HepG2 (cell line): ENCODE data around the gene POLE3. TPM values are rescaled to one million over a fixed set of nuclear protein-coding genes. Genes with fewer than 3 reads are reported as not detected.
A peak's percentile ranks its signal among the peaks of the same experiment; 100 is the strongest.

ENCODE experiments used
- ARHGAP35 ChIP-seq: sonication (generic); formaldehyde crosslinking; IDR thresholded peaks from 2 replicates; pipeline ENCODE4 v1.9.0; 2022; ENCODE audit warnings: mild to moderate bottlenecking, inconsistent platforms, moderate library complexity, missing genetic modification reagents, borderline replicate concordance
- ARID2 ChIP-seq: sonication (generic); formaldehyde crosslinking; IDR thresholded peaks from 2 replicates; pipeline ENCODE4 v1.8.1; 2022; ENCODE audit warnings: mild to moderate bottlenecking, missing genetic modification reagents, borderline replicate concordance
- ELF4 ChIP-seq: sonication (generic); formaldehyde crosslinking; IDR thresholded peaks from 2 replicates; pipeline ENCODE4 v1.5.0; 2020; ENCODE audit warnings: missing genetic modification reagents, mild to moderate bottlenecking, moderate library complexity, borderline replicate concordance
- ELK4 ChIP-seq: sonication (generic); formaldehyde crosslinking; IDR thresholded peaks from 2 replicates; pipeline ENCODE4 v1.9.0; 2021; ENCODE audit warnings: missing genetic modification reagents, borderline replicate concordance
- FOXK1 ChIP-seq: sonication (generic); formaldehyde crosslinking; IDR thresholded peaks from 2 replicates; pipeline ENCODE4 v1.4.0; 2020; ENCODE audit warnings: low read depth, missing genetic modification reagents, borderline replicate concordance
- GATAD1 ChIP-seq: IDR thresholded peaks from 2 replicates; pipeline ENCODE4 v1.6.1; 2016; ENCODE audit warnings: missing genetic modification reagents, missing compliant biosample characterization
- IKZF4 ChIP-seq: sonication (generic); formaldehyde crosslinking; IDR thresholded peaks from 2 replicates; pipeline ENCODE4 v1.5.1; 2020; ENCODE audit warnings: borderline replicate concordance, mild to moderate bottlenecking, low read depth, missing genetic modification reagents; ENCODE audit errors: not compliant biosample characterization
- JUNB ChIP-seq: sonication (generic); formaldehyde crosslinking; IDR thresholded peaks from 2 replicates; pipeline ENCODE4 v1.8.0; 2022; ENCODE audit warnings: missing genetic modification reagents, mild to moderate bottlenecking, borderline replicate concordance
- KLF6 ChIP-seq: IDR thresholded peaks from 2 replicates; pipeline ENCODE4 v1.8.0; 2016; ENCODE audit warnings: missing biosample characterization, missing genetic modification reagents
- MAZ ChIP-seq, 2 experiments: sonication (generic) in 1 of 2; formaldehyde crosslinking in 1 of 2; IDR thresholded peaks; 2 replicates each; pipeline versions ENCODE4 v1.5.0 to v1.6.1; 2012 to 2020; ENCODE audit warnings: low read depth in 2 of 2, mild to moderate bottlenecking in 2 of 2, borderline replicate concordance in 1 of 2, improper control_type of control experiment in 1 of 2, low read length in 1 of 2, missing genetic modification reagents in 1 of 2, moderate library complexity in 1 of 2
- MIXL1 ChIP-seq: IDR thresholded peaks from 2 replicates; pipeline ENCODE4 v1.6.1; 2016
- NFE2L2 ChIP-seq: fragments of 150-350 bp; IDR thresholded peaks from 2 replicates; pipeline ENCODE4 v1.6.1; 2014; ENCODE audit warnings: low read length
- NR2C2 ChIP-seq: sonication (generic); formaldehyde crosslinking; IDR thresholded peaks from 2 replicates; pipeline ENCODE4 v1.4.0; 2020; ENCODE audit warnings: missing genetic modification reagents, mild to moderate bottlenecking, moderate library complexity, borderline replicate concordance
- RARA ChIP-seq: IDR thresholded peaks from 2 replicates; pipeline ENCODE4 v1.6.1; 2016; ENCODE audit warnings: missing genetic modification reagents, missing compliant biosample characterization
- SOX6 ChIP-seq, 2 experiments: fragments of 450-650 bp in 1 of 2; sonication (generic) in 1 of 2; formaldehyde crosslinking in 1 of 2; IDR thresholded peaks; 2 replicates each; pipeline versions ENCODE4 v1.4.0 to v1.6.1; 2017 to 2020; ENCODE audit warnings: antibody characterized with exemption in 1 of 2, mild to moderate bottlenecking in 1 of 2, missing genetic modification reagents in 1 of 2
- SYNCRIP ChIP-seq: fragments of 200-400 bp; formaldehyde crosslinking; IDR thresholded peaks from 2 replicates; pipeline ENCODE4 v1.6.1; 2018; ENCODE audit warnings: mild to moderate bottlenecking, low read depth, low read length; ENCODE audit not compliant: insufficient read depth
- TCF12 ChIP-seq, 2 experiments: fragments of 450-650 bp in 1 of 2; sonication (generic) in 1 of 2; formaldehyde crosslinking in 1 of 2; IDR thresholded peaks; 2 replicates each; pipeline versions ENCODE4 v1.6.1 to v1.8.0; 2017 to 2022; ENCODE audit warnings: antibody characterized with exemption in 1 of 2, mild to moderate bottlenecking in 1 of 2, missing genetic modification reagents in 1 of 2, moderate library complexity in 1 of 2
- TCF7L2 ChIP-seq: IDR thresholded peaks from 2 replicates; pipeline ENCODE4 v1.6.1; 2011; ENCODE audit warnings: mild to moderate bottlenecking, low read depth, low read length, moderate library complexity
- TFDP2 ChIP-seq: sonication (generic); formaldehyde crosslinking; IDR thresholded peaks from 2 replicates; pipeline ENCODE4 v1.4.0; 2020; ENCODE audit warnings: missing genetic modification reagents
- XRCC5 ChIP-seq: fragments of 200-400 bp; formaldehyde crosslinking; optimal IDR thresholded peaks from 2 replicates; pipeline ENCODE3; 2017; ENCODE audit warnings: mild to moderate bottlenecking, low read length
- ZNF143 ChIP-seq: sonication (generic); formaldehyde crosslinking; IDR thresholded peaks from 2 replicates; pipeline ENCODE4 v1.4.0; 2020; ENCODE audit warnings: missing genetic modification reagents
- ZNF782 ChIP-seq: sonication (generic); formaldehyde crosslinking; IDR thresholded peaks from 2 replicates; pipeline ENCODE4 v1.4.0; 2020; ENCODE audit warnings: missing genetic modification reagents, mild to moderate bottlenecking, borderline replicate concordance
- ZNF83 ChIP-seq: sonication (generic); formaldehyde crosslinking; IDR thresholded peaks from 2 replicates; pipeline ENCODE4 v1.4.0; 2020; ENCODE audit warnings: missing genetic modification reagents, mild to moderate bottlenecking, borderline replicate concordance
- polyA plus RNA-seq, 8 experiments: library from polyadenylated mRNA; depleted of rRNA in 3 of 8; stranded (reverse) in 7 of 8; unstranded in 1 of 8; fragments of >200 nt; fragmentation: Illumina TruSeq in 4 of 8; extraction: Trizol in 4 of 8; gene quantifications; 2 replicates each; pipeline versions ENCODE4 v1.2.1 to v1.2.3, GENCODE V29; 2011 to 2016; ENCODE audit warnings: low read depth in 4 of 8, missing spikeins in 1 of 8, mixed read lengths in 1 of 8; ENCODE audit not compliant: insufficient read depth in 1 of 8
- total RNA-seq, 5 experiments: library from RNA; depleted of rRNA; stranded (reverse); fragments of >200 nt; fragmentation: Illumina TruSeq; extraction: Trizol; gene quantifications; 2 replicates each; pipeline ENCODE4 v1.2.3, GENCODE V29; 2016; ENCODE audit warnings: low read depth in 1 of 5
- TF ChIP-seq, protein P1 (sequence below): sonication (generic); formaldehyde crosslinking; IDR thresholded peaks from 2 replicates; pipeline ENCODE4 v1.4.0; 2020; ENCODE audit warnings: missing genetic modification reagents
- TF ChIP-seq, protein P2 (sequence below): sonication (generic); formaldehyde crosslinking; IDR thresholded peaks from 2 replicates; pipeline ENCODE4 v1.5.1; 2020; ENCODE audit warnings: missing genetic modification reagents, mild to moderate bottlenecking, borderline replicate concordance

Gene POLE3
- total and polyA plus RNA-seq, 2 of the 13 experiments (the other 11 are each of a cell fraction or from before 2014, with no cell fraction given): 36.0 to 77.2 TPM

DNA sequence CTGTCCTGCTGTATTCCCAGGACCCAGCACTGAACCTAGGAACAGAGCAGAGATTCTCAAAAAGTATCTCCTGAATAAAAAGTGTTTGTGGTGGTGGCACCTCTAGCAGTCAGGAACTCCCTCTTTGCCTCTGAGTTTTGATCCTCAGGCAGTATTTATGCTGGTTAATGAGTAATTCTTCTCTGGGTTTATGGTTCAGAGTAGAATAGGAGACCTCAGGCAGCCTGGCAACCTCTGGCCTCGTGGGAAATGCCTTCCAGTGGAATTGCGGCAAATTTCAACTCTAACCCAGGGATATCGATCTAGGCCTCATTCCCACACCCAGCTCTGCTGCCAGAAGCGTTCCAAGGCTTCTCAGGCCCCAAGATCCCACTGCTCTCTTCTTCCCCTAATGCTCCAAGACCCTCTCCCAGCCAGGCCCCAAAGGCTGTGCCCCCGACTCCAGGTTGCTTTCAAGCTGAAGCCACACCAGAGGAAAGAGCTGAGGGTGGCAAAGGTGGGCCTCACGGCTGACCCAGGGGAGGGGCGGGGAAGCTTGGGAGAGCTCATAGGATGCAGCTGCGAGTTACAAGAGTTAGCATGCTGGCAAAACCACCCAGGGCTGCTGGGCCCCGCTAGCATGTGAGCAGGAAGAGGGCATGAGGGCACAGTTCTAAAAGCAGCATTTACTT, 22.8 kb downstream of the POLE3 start (continued):
- no peak for TF ChIP-seq ZNF83 (CRISPR knock-in tag)
- TF ChIP-seq ARHGAP35: no peak
- no peak for TF ChIP-seq XRCC5
- TF ChIP-seq TFDP2 (CRISPR knock-in tag): peak; percentile 30; the same call in 1 of the 2 replicates
- no peak for TF ChIP-seq IKZF4 (CRISPR knock-in tag)
- TF ChIP-seq RARA (CRISPR knock-in tag): peak; percentile 87
- no peak for TF ChIP-seq SOX6 (IDR thresholded peaks at IDR 0.05)
- TF ChIP-seq SOX6 (CRISPR knock-in tag; IDR thresholded peaks at IDR 0.05): peak; percentile 88
- TF ChIP-seq, protein P1, sequence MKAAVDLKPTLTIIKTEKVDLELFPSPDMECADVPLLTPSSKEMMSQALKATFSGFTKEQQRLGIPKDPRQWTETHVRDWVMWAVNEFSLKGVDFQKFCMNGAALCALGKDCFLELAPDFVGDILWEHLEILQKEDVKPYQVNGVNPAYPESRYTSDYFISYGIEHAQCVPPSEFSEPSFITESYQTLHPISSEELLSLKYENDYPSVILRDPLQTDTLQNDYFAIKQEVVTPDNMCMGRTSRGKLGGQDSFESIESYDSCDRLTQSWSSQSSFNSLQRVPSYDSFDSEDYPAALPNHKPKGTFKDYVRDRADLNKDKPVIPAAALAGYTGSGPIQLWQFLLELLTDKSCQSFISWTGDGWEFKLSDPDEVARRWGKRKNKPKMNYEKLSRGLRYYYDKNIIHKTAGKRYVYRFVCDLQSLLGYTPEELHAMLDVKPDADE (CRISPR knock-in tag): no peak
- TF ChIP-seq MAZ (IDR thresholded peaks at IDR 0.05; ENCODE audit: borderline replicate concordance, low read depth, low read length): no peak
- TF ChIP-seq MAZ (CRISPR knock-in tag; IDR thresholded peaks at IDR 0.05; ENCODE audit: low read depth): no peak; the same call in 1 of the 2 replicates
- TF ChIP-seq MIXL1 (CRISPR knock-in tag): peak; percentile 83
- TF ChIP-seq FOXK1 (CRISPR knock-in tag): peak; percentile 66; the same call in 1 of the 2 replicates
- TF ChIP-seq ELK4: no peak
- TF ChIP-seq KLF6: 0 out of 2 replicates have a peak, but pooled peaks have one; percentile 31
- no peak for TF ChIP-seq TCF7L2
- TF ChIP-seq SYNCRIP: no peak
- TF ChIP-seq, protein P2, sequence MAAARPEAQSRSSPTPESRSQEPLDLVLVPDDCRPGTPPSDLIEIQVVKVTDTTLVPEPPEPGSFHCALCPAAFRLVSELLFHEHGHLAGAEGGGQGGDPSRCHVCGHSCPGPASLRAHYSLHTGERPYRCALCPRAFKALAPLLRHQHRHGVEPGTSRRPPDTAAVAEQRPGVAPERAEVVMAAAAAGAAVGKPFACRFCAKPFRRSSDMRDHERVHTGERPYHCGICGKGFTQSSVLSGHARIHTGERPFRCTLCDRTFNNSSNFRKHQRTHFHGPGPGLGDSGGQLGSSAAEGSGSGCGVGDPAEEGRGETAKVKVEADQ: no peak
- TF ChIP-seq ZNF782: no peak
- TF ChIP-seq GATAD1 (CRISPR knock-in tag): no peak
- peak; percentile 89 for TF ChIP-seq NR2C2 (CRISPR knock-in tag)
- TF ChIP-seq ARID2 (CRISPR knock-in tag): peak; percentile 74; the same call in 1 of the 2 replicates
- no peak for TF ChIP-seq NFE2L2
- no peak for TF ChIP-seq ELF4 (CRISPR knock-in tag)
- TF ChIP-seq TCF12 (IDR thresholded peaks at IDR 0.05): no peak
- TF ChIP-seq TCF12 (CRISPR knock-in tag; IDR thresholded peaks at IDR 0.05): peak; percentile 61; the same call in 1 of the 2 replicates
- no peak for TF ChIP-seq JUNB
- TF ChIP-seq ZNF143 (CRISPR knock-in tag): peak; percentile 32; the same call in 1 of the 2 replicates
